Retina (tissue), 1 donor: ENCODE results near the gene PRKN.

Source experiments
- DNase-seq: peaks from one replicate; pipeline ENCODE4 v3.0.0-alpha.2; 2016

The PRKN gene

DNA sequence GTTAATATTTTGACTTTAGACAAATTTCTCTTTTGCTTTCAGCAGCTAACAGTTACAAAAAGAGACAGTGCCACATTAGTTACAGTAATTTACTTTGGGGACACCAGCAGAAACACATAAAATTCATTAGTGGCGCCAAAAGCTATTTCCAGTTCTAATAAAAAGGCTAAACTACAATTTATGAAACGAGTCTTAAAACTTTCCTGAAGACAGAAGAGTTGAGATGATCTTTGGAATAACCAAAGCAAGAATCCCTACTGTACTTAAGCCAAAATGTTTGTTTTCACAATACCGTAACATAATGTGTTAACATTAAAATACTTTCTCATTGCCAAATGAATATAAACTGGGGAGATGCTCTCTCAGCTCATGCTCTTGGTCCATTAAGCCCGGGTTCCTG, 1103.5 kb downstream of the PRKN start:
- DNase-seq: no peak

DNA sequence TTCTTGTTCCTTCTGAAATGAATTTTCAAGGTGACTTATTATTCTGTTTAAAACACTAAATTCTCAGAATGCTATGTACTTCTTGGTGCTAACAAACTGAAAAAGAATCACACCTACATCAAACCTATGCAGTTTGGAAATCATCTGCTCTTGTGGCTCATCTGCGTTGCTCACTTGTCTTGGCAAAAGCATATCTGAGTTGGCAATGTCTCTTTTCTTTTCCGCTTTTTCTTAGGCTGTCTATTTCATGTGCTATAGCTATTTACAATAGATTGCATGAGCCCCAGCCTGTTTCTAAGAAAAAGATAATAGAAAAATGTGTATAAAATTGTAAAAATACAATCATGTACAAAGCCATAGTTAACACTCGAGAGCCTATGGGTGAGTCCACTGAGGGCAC, 1104.8 kb downstream of the PRKN start:
- no peak for DNase-seq

GRCh38 chr6:161618831-161619454, 1108.6 kb downstream of the PRKN start:
- peak; percentile 70 for DNase-seq

DNA sequence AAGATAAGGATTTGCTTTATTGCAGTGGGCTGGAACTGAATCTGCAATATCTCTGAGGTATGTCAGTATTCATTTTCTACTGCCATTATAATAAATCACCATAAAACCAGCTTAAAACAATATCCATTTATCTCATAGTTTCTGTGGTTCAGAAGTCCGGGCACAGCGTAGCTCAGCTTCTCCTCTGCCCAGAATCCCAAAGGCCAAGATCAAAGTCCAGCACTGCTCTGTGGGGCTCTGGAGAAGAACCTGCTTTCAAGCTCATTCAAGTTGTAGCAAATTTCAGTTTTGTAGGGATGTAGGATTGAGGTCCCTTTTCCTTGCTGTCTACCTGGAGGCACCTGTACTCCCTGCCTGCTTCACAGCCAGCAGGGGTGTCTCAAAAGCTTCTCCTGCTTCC, 1113.9 kb downstream of the PRKN start:
- DNase-seq: no peak

GRCh38 chr6:161608771-161609170, 1118.8 kb downstream of the PRKN start:
- DNase-seq: no peak

DNA sequence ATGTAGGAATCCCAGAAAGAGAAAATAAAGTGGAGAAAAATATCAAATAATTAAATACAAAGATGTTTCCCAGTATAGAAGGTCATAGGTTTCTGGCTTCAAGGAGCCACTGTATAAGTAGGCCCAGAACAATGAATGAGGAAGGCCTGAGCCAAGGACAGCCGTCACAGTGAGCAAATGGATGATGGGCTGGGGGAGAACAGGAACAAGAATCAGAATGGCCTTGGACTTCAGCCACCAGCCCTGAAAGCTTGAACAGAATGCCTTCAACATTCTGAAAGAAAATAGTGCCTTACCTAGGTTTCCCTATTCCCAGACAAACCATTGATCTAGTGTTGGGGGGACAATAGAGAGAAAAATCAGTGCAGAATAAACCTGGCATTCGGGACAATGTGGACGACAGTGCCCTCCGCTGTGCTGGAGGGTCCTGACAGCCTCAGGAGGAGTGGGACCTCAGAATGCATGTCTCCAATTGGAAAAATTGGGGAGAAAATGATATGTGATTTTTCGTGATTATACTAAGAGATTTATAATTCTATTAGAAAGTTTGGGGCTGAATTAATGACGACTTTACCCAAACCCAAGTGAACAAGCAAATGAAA, 1119.8 kb downstream of the PRKN start:
- DNase-seq: no peak

DNA sequence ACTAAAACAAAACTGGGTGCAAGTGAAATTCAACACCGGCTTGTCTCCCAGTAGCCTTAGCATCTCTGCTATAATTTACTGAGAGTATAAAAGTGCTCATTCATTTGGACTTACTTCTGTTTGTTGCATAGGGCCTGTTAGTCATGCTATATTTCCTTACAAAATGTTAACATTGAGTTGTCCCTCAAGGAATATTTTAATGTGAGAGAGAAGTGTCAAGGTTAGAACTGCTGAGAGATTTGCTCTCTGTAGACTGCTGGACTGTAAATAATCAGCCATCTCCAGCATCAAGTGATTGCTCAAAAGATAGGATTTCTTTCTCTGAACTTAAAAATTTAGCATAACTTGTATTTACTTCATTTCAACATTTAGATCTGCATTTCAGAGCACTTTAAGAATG, 1125.2 kb downstream of the PRKN start:
- DNase-seq: no peak

GRCh38 chr6:161598896-161599295, 1128.7 kb downstream of the PRKN start:
- no peak for DNase-seq

GRCh38 chr6:161596807-161597520, 1130.6 kb downstream of the PRKN start:
- DNase-seq: no peak

GRCh38 chr6:161594412-161594811, 1133.2 kb downstream of the PRKN start:
- no peak for DNase-seq

GRCh38 chr6:161590961-161591627, 1136.5 kb downstream of the PRKN start:
- DNase-seq: no peak

DNA sequence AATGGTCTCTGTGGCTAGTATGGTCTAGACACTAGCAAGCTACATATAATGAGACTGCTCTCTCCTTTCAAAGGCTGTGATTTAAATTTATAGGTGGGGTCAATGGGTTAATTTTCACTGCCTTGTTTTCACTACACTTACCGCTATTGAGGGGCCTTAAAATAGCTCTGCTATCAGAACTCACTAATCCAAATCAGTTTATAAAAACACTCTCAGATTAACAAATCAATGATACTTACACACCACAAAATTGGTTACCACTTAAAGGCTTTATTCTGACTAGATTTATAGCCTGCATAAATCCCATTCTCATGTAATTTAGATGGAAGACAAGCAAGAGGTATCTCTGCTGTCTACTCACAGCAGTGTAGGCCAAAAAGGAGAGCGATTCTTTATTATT, 1140.7 kb downstream of the PRKN start:
- no peak for DNase-seq

- peak; percentile 14 for DNase-seq
Measured at GRCh38 chr6:161584621-161585340, 1142.8 kb downstream of the PRKN start.

DNA sequence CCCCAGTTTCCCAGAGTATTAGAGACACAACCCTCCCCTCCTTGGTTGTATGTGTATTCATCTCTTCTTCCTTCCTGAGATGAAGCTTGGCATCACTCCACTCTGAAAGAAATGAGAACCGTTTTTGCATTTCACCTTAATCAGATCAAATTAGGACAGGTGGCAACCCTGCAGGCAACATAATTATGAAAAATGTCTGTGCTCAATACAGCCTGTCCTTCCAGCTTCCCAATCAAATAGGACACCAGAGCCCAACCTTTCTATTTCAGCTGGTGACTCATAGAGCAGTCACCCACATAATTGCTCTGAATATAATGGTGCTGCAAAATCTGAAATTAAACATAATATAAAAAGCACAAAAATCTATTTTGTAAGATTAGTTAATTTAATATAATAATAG, 1143.5 kb downstream of the PRKN start:
- no peak for DNase-seq

- no peak for DNase-seq
Measured at GRCh38 chr6:161583584-161583983, 1144.0 kb downstream of the PRKN start.

- DNase-seq: no peak
Measured at GRCh38 chr6:161578478-161578877, 1149.1 kb downstream of the PRKN start.

- peak; percentile 42 for DNase-seq
Measured at GRCh38 chr6:161575523-161576254, 1151.9 kb downstream of the PRKN start.

DNA sequence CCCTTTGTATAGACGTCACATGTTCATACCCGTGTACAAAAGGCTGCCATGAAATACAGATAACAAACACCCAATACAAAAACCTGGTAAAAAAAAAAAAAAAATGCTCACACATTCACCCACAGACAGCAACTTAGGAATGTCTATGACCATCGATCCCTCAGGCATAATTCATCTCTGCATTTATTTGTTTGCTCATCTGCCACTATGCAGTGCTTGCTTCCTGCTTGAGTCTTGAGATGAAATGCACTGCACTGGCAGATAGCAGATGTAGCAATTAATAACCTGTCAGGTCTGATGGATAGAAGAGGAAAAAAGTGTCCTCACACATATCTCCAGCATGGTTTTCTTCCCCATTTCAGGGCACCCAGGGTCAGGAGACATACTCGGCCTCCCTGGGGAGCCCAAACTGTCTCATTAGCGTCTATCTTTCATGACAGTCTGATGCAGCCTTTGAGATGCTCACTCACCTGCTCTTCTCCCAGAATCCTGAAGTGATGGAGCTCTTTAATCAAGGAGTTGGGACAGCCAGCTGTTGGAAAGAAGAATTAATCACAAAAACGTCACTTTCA, 1158.6 kb downstream of the PRKN start:
- peak; percentile 35 for DNase-seq

DNA sequence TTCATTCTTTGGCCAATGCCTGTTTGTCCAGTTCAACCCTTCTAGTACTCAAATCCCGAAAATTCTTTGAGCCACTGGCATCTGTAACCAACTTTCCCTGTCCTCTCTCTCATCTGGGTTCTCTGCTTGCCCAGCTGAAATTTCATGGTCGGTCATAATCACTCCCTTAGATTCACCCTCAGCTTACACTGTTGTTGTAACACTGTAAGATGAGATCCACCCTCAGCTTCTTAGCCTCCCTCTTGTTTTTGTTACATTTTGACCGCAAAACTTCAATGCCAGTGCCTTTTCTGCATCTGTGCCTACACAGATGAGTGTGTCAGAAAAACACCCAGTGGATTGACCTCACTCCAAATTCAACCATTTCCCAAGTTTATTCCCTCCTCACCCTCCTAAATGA, 1162.6 kb downstream of the PRKN start:
- DNase-seq: no peak

- DNase-seq: no peak
Measured at GRCh38 chr6:161561908-161562307, 1165.7 kb downstream of the PRKN start.

- DNase-seq: peak; percentile 53
Measured at GRCh38 chr6:161557333-161558107, 1170.0 kb downstream of the PRKN start.
